GM12873 (cell line): ENCODE results near the gene PCDHA6.

Experiments
- TF ChIP-seq, protein P1 (sequence below): IDR thresholded peaks from 2 replicates; pipeline ENCODE4 v1.5.1; 2012; ENCODE audit warnings: low read depth, mild to moderate bottlenecking, moderate library complexity, low read length, control low read depth; ENCODE audit not compliant: insufficient read depth; ENCODE audit errors: missing control alignments

PCDHA6 gene

DNA sequence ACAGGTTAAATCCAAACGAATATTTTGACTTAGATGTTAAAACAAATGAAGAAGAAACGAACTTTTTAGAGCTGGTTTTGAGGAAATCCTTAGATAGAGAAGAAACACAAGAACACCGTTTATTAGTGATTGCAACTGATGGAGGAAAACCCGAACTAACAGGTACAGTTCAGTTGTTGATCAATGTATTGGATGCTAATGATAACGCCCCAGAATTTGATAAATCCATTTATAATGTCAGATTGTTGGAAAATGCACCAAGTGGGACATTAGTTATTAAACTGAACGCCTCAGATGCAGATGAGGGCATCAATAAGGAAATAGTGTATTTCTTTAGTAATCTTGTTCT lies 5.5 kb upstream of the PCDHA6 start:
- TF ChIP-seq, protein P1, sequence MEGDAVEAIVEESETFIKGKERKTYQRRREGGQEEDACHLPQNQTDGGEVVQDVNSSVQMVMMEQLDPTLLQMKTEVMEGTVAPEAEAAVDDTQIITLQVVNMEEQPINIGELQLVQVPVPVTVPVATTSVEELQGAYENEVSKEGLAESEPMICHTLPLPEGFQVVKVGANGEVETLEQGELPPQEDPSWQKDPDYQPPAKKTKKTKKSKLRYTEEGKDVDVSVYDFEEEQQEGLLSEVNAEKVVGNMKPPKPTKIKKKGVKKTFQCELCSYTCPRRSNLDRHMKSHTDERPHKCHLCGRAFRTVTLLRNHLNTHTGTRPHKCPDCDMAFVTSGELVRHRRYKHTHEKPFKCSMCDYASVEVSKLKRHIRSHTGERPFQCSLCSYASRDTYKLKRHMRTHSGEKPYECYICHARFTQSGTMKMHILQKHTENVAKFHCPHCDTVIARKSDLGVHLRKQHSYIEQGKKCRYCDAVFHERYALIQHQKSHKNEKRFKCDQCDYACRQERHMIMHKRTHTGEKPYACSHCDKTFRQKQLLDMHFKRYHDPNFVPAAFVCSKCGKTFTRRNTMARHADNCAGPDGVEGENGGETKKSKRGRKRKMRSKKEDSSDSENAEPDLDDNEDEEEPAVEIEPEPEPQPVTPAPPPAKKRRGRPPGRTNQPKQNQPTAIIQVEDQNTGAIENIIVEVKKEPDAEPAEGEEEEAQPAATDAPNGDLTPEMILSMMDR: no peak

DNA sequence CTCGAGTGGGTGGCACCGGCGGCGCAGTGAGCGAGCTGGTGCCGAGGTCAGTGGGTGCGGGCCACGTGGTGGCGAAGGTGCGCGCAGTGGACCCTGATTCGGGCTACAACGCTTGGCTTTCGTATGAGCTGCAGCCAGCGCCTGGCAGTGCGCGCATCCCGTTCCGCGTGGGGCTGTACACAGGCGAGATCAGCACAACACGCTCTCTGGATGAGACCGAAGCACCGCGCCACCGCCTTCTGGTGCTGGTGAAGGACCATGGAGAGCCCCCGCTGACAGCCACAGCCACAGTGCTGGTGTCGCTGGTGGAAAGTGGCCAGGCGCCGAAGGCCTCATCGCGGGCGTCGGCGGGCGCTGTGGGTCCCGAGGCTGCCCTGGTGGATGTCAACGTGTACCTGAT lies 4.3 kb upstream of the PCDHA6 start:
- TF ChIP-seq, protein P1: no peak

DNA sequence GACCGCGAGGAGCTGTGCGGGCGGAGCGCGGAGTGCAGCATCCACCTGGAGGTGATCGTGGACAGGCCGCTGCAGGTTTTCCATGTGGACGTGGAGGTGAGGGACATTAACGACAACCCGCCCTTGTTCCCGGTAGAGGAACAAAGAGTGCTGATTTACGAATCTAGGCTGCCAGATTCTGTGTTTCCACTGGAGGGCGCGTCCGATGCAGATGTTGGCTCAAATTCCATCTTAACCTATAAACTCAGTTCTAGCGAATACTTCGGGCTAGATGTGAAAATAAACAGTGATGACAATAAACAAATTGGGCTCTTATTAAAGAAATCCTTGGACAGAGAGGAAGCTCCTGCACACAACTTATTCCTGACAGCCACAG lies 590 bp downstream of the PCDHA6 start:
- TF ChIP-seq, protein P1: no peak

DNA sequence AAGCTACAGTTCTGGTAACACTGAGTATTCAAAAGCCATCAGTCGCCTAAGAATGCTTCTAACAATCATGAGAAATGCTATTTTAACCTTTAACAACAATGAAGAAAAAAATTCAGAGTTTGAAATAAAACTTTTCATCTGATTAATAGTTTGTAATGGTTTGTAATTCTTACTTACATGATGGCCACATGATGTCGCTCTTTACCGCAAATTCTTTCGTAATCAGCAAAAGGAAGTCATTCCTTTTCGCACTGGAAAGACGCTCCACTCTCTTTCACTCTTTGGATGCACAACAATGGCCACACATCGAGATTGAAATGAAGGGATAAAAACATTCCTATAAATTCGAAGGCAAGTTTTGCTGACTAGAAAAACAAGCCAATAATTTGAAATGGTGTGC lies 6.2 kb downstream of the PCDHA6 start, which contains the start of gene PCDHA7:
TSS of gene PCDHA7 (plus strand) at position 277 of the 400 bp plus-strand sequence. CDS start at position 392, 115 bp downstream.
- TF ChIP-seq, protein P1: no peak

DNA sequence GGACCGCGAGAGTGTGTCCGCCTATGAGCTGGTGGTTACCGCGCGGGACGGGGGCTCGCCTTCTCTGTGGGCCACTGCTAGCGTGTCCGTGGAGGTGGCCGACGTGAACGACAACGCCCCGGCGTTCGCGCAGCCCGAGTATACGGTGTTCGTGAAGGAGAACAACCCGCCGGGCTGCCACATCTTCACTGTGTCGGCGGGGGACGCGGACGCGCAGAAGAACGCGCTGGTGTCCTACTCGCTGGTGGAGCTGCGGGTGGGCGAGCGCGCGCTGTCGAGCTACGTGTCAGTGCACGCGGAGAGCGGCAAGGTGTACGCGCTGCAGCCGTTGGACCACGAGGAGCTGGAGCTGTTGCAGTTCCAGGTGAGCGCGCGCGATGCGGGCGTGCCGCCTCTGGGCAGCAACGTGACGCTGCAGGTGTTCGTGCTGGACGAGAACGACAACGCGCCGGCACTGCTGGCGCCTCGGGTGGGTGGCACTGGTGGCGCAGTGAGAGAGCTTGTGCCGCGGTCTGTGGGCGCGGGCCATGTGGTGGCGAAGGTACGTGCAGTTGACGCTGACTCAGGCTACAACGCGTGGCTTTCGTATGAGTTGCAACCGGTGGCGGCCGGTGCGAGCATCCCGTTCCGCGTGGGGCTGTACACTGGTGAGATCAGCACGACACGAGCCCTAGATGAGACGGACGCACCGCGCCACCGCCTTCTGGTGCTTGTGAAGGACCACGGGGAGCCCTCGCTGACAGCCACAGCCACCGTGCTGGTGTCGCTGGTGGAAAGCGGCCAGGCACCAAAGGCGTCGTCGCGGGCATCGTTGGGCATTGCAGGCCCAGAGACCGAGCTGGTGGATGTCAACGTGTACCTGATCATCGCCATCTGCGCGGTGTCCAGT lies 8.1 kb downstream of the PCDHA6 start:
- TF ChIP-seq, protein P1: no peak

DNA sequence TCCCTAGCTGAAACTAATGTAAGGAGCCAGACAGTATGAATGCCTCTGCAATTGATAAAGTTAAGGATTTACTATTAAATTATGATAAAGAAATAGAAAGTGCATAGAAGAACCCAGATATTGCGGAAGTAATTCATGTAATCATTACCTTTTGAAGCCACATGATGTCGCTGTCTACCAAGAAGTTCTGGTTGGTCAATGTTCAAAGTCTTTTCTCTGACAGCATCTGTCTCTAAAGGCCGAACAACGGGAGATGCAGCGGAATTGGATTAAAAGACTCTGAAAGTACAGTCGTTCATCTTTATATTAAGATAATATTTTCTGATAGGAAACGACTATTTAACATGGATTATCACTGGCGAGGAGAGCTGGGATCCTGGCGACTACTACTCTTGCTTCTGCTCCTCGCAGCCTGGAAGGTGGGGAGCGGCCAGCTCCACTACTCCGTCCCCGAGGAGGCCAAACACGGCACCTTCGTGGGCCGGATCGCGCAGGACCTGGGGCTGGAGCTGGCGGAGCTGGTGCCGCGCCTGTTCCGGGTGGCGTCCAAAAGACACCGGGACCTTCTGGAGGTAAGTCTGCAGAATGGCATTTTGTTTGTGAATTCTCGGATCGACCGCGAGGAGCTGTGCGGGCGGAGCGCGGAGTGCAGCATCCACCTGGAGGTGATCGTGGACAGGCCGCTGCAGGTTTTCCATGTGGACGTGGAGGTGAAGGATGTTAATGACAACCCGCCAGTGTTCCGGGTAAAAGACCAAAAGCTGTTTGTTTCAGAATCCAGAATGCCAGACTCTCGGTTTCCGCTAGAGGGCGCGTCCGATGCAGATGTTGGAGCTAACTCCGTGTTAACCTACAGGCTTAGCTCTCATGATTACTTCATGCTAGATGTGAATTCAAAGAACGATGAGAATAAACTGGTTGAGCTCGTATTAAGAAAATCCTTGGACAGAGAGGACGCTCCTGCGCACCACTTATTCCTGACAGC lies 13.5 kb downstream of the PCDHA6 start, which contains the start of gene PCDHA8:
TSS of gene PCDHA8 (plus strand) at position 210 of the 985 bp plus-strand sequence. CDS start at position 345, 135 bp downstream.
- TF ChIP-seq, protein P1: peak; percentile 33
